OCI-LY1 (cell line): ENCODE data around the gene DOCK3.

ENCODE experiments used
- H2AFZ ChIP-seq: fragments of 200-600 bp; sonication (generic), shearing (Covaris generic); 2 replicates; pipeline ENCODE4 v1.6.0; 2014; ENCODE audit warnings: antibody characterized with exemption, mild to moderate bottlenecking, low read length
- H3F3A ChIP-seq: fragments of 200-600 bp; sonication (generic), shearing (Covaris generic); 2 replicates; pipeline ENCODE4 v1.6.0; 2014; ENCODE audit warnings: mild to moderate bottlenecking, antibody characterized with exemption, low read length, moderate library complexity; ENCODE audit not compliant: insufficient read depth
- H3K27ac ChIP-seq: fragments of 200-600 bp; sonication (generic); 2 replicates; pipeline ENCODE4 v1.5.1; 2014; ENCODE audit warnings: low read length, mixed run types, mild to moderate bottlenecking, low read depth; ENCODE audit not compliant: poor library complexity, severe bottlenecking
- H3K27me3 ChIP-seq: fragments of 200-600 bp; sonication (generic); 2 replicates; pipeline ENCODE4 v1.6.0; 2014; ENCODE audit warnings: antibody characterized with exemption, mild to moderate bottlenecking, low read length, moderate library complexity; ENCODE audit not compliant: insufficient read depth
- H3K36me3 ChIP-seq: fragments of 200-600 bp; sonication (generic); 2 replicates; pipeline ENCODE4 v1.6.1; 2014; ENCODE audit warnings: mild to moderate bottlenecking, antibody characterized with exemption, low read length, moderate library complexity, mixed read lengths; ENCODE audit not compliant: insufficient read depth
- H3K4me1 ChIP-seq: fragments of 200-600 bp; sonication (generic); 2 replicates; pipeline ENCODE4 v1.5.1; 2014; ENCODE audit warnings: mild to moderate bottlenecking, low read length, moderate library complexity; ENCODE audit not compliant: insufficient read depth, severe bottlenecking
- H3K4me2 ChIP-seq: fragments of 200-600 bp; sonication (generic), shearing (Covaris generic); 2 replicates; pipeline ENCODE4 v1.6.1; 2014; ENCODE audit warnings: low read length
- H3K4me3 ChIP-seq: fragments of 200-600 bp; sonication (generic); 2 replicates; pipeline ENCODE4 v1.5.1; 2014; ENCODE audit warnings: low read length, low read depth, mild to moderate bottlenecking, mixed read lengths; ENCODE audit not compliant: poor library complexity, severe bottlenecking
- H3K79me2 ChIP-seq: fragments of 200-600 bp; shearing (Covaris generic); 2 replicates; pipeline ENCODE4 v1.6.1; 2016; ENCODE audit warnings: mixed run types, low read length, mixed read lengths; ENCODE audit not compliant: insufficient read depth
- H3K9ac ChIP-seq: fragments of 200-600 bp; sonication (generic), shearing (Covaris generic); 2 replicates; pipeline ENCODE4 v1.6.1; 2014; ENCODE audit warnings: mild to moderate bottlenecking, low read length, mixed read lengths
- H3K9me2 ChIP-seq: fragments of 200-600 bp; sonication (generic), shearing (Covaris generic); 2 replicates; pipeline ENCODE4 v1.6.1; 2014; ENCODE audit warnings: low read depth, mild to moderate bottlenecking, low read length, mixed read lengths
- H3K9me3 ChIP-seq: fragments of 200-600 bp; shearing (Covaris generic); 2 replicates; pipeline ENCODE4 v1.6.1; 2014; ENCODE audit warnings: low read length, mixed read lengths
- H4K20me1 ChIP-seq: fragments of 200-600 bp; sonication (generic), shearing (Covaris generic); 2 replicates; pipeline ENCODE4 v1.6.0; 2016; ENCODE audit warnings: mild to moderate bottlenecking, low read length; ENCODE audit not compliant: insufficient read depth
- EZH2 ChIP-seq: fragments of 200-600 bp; sonication (generic), shearing (Covaris generic); IDR thresholded peaks from 2 replicates; pipeline ENCODE4 v1.8.0; 2017; ENCODE audit warnings: borderline replicate concordance, mixed run types, mild to moderate bottlenecking, antibody characterized with exemption, low read length, moderate library complexity, mixed read lengths
- TF ChIP-seq, protein P1 (sequence below): fragments of 200-600 bp; sonication (generic), shearing (Covaris generic); IDR thresholded peaks from 2 replicates; pipeline ENCODE4 v1.5.1; 2017; ENCODE audit warnings: mild to moderate bottlenecking, antibody characterized with exemption, low read length, moderate library complexity, mixed read lengths

DOCK3 gene

DNA sequence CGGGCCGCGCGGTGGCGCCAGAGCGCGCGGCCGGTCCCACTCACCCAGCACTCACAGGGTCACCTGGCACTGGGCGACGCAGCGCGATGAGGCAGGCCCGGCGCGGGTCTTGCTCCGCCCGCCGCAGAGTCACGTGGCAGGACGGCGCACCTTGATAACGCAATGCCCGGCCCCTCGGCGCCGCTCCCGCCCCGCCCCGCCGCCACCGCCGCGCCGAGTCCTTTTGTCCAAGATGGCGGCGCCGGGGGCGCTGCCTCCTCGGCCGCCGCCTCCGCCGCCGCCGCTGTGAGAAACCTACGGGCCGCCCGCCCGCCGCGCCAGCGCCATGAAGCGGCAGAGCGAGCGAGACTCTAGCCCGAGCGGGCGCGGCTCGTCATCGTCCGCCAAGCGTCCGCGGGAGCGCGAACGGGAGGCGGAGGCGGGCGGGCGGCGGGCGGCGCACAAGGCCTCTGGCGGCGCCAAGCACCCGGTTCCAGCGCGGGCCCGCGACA lies 716.4 kb downstream of the DOCK3 start, which contains the start of gene RBM15B:
TSS of gene RBM15B (plus strand) at position 211 of the 491 bp plus-strand sequence. CDS start at position 326, 115 bp downstream.
- H3K27ac ChIP-seq: peak within 1 kb of the TSS; percentile 62
- H3K9ac ChIP-seq: peak within 1 kb of the TSS; percentile 80
- H4K20me1 ChIP-seq: no peaks in the 10 kb centered on the region
- H2AFZ ChIP-seq: no peak within 1 kb of the TSS
- no peaks in the 10 kb centered on the region; the same call in 1 of the 2 replicates for H3K9me3 ChIP-seq
- peak within 1 kb of the TSS; percentile 89 for H3K4me2 ChIP-seq
- H3K4me1 ChIP-seq: peaks cover 87% of the 10 kb centered on the region
- peaks cover 83% of the 10 kb centered on the region for H3K36me3 ChIP-seq
- H3F3A ChIP-seq: peaks cover 11% of the 10 kb centered on the region; the same call in 1 of the 2 replicates
- H3K27me3 ChIP-seq: no peaks in the 10 kb centered on the region
- H3K4me3 ChIP-seq: peak within 1 kb of the TSS; percentile 68
- H3K9me2 ChIP-seq: no peaks in the 10 kb centered on the region
- peaks cover 26% of the 10 kb centered on the region for H3K79me2 ChIP-seq
- TF ChIP-seq EZH2: no peak
- TF ChIP-seq, protein P1, sequence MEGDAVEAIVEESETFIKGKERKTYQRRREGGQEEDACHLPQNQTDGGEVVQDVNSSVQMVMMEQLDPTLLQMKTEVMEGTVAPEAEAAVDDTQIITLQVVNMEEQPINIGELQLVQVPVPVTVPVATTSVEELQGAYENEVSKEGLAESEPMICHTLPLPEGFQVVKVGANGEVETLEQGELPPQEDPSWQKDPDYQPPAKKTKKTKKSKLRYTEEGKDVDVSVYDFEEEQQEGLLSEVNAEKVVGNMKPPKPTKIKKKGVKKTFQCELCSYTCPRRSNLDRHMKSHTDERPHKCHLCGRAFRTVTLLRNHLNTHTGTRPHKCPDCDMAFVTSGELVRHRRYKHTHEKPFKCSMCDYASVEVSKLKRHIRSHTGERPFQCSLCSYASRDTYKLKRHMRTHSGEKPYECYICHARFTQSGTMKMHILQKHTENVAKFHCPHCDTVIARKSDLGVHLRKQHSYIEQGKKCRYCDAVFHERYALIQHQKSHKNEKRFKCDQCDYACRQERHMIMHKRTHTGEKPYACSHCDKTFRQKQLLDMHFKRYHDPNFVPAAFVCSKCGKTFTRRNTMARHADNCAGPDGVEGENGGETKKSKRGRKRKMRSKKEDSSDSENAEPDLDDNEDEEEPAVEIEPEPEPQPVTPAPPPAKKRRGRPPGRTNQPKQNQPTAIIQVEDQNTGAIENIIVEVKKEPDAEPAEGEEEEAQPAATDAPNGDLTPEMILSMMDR: peak; percentile 75; the same call in 1 of the 2 replicates

- peaks cover 83% of the 10 kb centered on the region for H3K36me3 ChIP-seq
Measured at GRCh38 chr3:51391566-51392354, 717.0 kb downstream of the DOCK3 start.

GRCh38 chr3:51392355-51393133 lies 717.8 kb downstream of the DOCK3 start:
- Histone ChIP-seq H3K79me2 (peaks cover 18% of the 10 kb centered on the region), H3K4me1 (peaks cover 77% of the 10 kb centered on the region), H3K9me2 (no peaks in the 10 kb centered on the region), H3K9me3 (no peaks in the 10 kb centered on the region; the same call in 1 of the 2 replicates), H3K27ac (no peak overlapping the region), H4K20me1 (no peaks in the 10 kb centered on the region), H3K4me3 (peak overlapping the region; percentile 68), H2AFZ (no peak overlapping the region), H3K4me2 (peak overlapping the region; percentile 64), H3F3A (peaks cover 11% of the 10 kb centered on the region; the same call in 1 of the 2 replicates), H3K9ac (peak overlapping the region; percentile 71; the same call in 1 of the 2 replicates), H3K27me3 (no peaks in the 10 kb centered on the region), H3K36me3 (peaks cover 85% of the 10 kb centered on the region)
- TF ChIP-seq EZH2: no peak
- TF ChIP-seq, protein P1: no peak

More at GRCh38 chr3:51391566-51392354, 717.0 kb downstream of the DOCK3 start:
- peak overlapping the region; percentile 71 for H3K9ac ChIP-seq
- no peak for TF ChIP-seq EZH2
- TF ChIP-seq, protein P1: no peak
- H3K9me2 ChIP-seq: no peaks in the 10 kb centered on the region
- H3K27ac ChIP-seq: no peak overlapping the region
- H3K9me3 ChIP-seq: no peaks in the 10 kb centered on the region; the same call in 1 of the 2 replicates
- H3K4me2 ChIP-seq: peak overlapping the region; percentile 64
- H3K4me1 ChIP-seq: peaks cover 85% of the 10 kb centered on the region
- peaks cover 11% of the 10 kb centered on the region; the same call in 1 of the 2 replicates for H3F3A ChIP-seq
- no peaks in the 10 kb centered on the region for H3K27me3 ChIP-seq
- peaks cover 19% of the 10 kb centered on the region for H3K79me2 ChIP-seq
- no peak overlapping the region for H2AFZ ChIP-seq
- no peaks in the 10 kb centered on the region for H4K20me1 ChIP-seq
- peak overlapping the region; percentile 68 for H3K4me3 ChIP-seq
